Hepatocyte (in vitro differentiated cells): ENCODE measurements around the gene SREK1.

Experiments used
- CTCF ChIP-seq: fragments of 200-600 bp; sonication (generic); IDR thresholded peaks from 2 replicates; pipeline ENCODE4 v1.5.1; 2016; ENCODE audit warnings: antibody characterized with exemption, mild to moderate bottlenecking; ENCODE audit not compliant: poor library complexity
- EZH2 ChIP-seq: fragments of 200-600 bp; sonication (generic); IDR thresholded peaks from 2 replicates; pipeline ENCODE4 v1.6.1; 2016; ENCODE audit warnings: antibody characterized with exemption, mild to moderate bottlenecking, borderline replicate concordance
- EZH2phosphoT487 ChIP-seq: fragments of 200-600 bp; sonication (generic); IDR thresholded peaks from one replicate; pipeline ENCODE4 v1.6.1; 2018; ENCODE audit warnings: antibody characterized with exemption, mild to moderate bottlenecking, low read depth, moderate library complexity; ENCODE audit not compliant: unreplicated experiment, severe bottlenecking

- TF ChIP-seq CTCF, result no peak
- TF ChIP-seq EZH2phosphoT487, result no peak
- no peak for TF ChIP-seq EZH2
These were observed 65.2 kb downstream of the SREK1 start for GRCh38 chr5:66209350-66209749.
